Measurements from ENCODE around the gene CYP24A1. TPM values are rescaled to one million over a fixed set of nuclear protein-coding genes. Genes with fewer than 3 reads are reported as not detected.

The CYP24A1 gene
- total and polyA plus RNA-seq, 2 of the 13 experiments (the other 11 are each of a cell fraction or from before 2014, with no cell fraction given), result 9.4 to 32.7 TPM

DNA sequence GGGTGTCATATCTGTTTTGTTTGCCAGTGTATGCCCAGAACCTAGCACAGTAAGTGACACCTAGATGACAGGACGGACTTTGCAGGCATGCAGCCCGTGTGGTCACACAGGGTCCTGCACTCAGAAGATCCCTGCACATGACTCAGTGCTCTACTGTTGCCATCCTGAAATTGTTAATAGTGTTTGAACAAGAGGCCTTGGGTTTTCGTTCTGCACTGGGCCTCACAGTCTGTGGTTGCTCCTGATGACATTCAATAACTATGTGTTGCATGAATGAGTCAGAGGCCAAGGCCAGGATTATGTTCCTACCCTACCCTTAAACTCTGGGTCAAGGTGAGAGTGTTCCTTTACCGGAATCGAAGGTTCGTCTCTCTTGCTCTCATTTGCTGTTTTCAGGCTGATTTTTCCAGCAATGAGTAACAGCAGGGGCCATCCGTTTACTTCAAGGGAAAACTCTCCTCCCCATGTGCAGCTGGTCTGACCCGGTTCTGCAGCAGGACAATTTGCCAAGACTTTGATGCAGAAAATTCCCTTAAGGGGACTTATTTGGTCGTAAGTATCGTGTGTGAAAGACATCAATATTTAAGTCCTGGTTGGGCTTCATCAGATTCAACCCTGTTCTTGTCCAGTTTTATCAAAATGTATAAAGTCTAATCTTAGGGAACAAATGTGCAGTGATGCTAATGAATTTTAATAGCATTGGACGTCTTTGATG is 21.1 kb upstream of the CYP24A1 start (continued):
- TF ChIP-seq, protein P1, sequence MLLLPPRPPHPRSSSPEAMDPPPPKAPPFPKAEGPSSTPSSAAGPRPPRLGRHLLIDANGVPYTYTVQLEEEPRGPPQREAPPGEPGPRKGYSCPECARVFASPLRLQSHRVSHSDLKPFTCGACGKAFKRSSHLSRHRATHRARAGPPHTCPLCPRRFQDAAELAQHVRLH (CRISPR knock-in tag; IDR thresholded peaks at IDR 0.05; ENCODE audit: borderline replicate concordance, low read depth), result peak; percentile 92
- TF ChIP-seq CBX5 (CRISPR knock-in tag; IDR thresholded peaks at IDR 0.05; ENCODE audit: borderline replicate concordance), result peak; percentile 99
- peak; percentile 90 for TF ChIP-seq WIZ (CRISPR knock-in tag; IDR thresholded peaks at IDR 0.05)
- TF ChIP-seq SYNCRIP (IDR thresholded peaks at IDR 0.05; ENCODE audit: insufficient read depth, low read depth, low read length), result no peak
- TF ChIP-seq, protein P2, sequence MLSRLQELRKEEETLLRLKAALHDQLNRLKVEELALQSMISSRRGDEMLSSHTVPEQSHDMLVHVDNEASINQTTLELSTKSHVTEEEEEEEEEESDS (CRISPR knock-in tag; IDR thresholded peaks at IDR 0.05; ENCODE audit: borderline replicate concordance), result peak; percentile 18; the same call in 1 of the 2 replicates
- peak; percentile 96 for TF ChIP-seq SOX5 (CRISPR knock-in tag; IDR thresholded peaks at IDR 0.05; ENCODE audit: borderline replicate concordance)
- no peak for TF ChIP-seq ZFP62 (CRISPR knock-in tag; IDR thresholded peaks at IDR 0.05)
- TF ChIP-seq ZNF264 (CRISPR knock-in tag; IDR thresholded peaks at IDR 0.05), result peak; percentile 95
- TF ChIP-seq BHLHE40 (IDR thresholded peaks at IDR 0.05; ENCODE audit: low read length), result peak; percentile 87
- no peak for TF ChIP-seq ZFP41 (CRISPR knock-in tag; IDR thresholded peaks at IDR 0.05; ENCODE audit: borderline replicate concordance)
- TF ChIP-seq, protein P3, sequence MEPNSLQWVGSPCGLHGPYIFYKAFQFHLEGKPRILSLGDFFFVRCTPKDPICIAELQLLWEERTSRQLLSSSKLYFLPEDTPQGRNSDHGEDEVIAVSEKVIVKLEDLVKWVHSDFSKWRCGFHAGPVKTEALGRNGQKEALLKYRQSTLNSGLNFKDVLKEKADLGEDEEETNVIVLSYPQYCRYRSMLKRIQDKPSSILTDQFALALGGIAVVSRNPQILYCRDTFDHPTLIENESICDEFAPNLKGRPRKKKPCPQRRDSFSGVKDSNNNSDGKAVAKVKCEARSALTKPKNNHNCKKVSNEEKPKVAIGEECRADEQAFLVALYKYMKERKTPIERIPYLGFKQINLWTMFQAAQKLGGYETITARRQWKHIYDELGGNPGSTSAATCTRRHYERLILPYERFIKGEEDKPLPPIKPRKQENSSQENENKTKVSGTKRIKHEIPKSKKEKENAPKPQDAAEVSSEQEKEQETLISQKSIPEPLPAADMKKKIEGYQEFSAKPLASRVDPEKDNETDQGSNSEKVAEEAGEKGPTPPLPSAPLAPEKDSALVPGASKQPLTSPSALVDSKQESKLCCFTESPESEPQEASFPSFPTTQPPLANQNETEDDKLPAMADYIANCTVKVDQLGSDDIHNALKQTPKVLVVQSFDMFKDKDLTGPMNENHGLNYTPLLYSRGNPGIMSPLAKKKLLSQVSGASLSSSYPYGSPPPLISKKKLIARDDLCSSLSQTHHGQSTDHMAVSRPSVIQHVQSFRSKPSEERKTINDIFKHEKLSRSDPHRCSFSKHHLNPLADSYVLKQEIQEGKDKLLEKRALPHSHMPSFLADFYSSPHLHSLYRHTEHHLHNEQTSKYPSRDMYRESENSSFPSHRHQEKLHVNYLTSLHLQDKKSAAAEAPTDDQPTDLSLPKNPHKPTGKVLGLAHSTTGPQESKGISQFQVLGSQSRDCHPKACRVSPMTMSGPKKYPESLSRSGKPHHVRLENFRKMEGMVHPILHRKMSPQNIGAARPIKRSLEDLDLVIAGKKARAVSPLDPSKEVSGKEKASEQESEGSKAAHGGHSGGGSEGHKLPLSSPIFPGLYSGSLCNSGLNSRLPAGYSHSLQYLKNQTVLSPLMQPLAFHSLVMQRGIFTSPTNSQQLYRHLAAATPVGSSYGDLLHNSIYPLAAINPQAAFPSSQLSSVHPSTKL (CRISPR knock-in tag; IDR thresholded peaks at IDR 0.05), result peak; percentile 100
- TF ChIP-seq, protein P4, sequence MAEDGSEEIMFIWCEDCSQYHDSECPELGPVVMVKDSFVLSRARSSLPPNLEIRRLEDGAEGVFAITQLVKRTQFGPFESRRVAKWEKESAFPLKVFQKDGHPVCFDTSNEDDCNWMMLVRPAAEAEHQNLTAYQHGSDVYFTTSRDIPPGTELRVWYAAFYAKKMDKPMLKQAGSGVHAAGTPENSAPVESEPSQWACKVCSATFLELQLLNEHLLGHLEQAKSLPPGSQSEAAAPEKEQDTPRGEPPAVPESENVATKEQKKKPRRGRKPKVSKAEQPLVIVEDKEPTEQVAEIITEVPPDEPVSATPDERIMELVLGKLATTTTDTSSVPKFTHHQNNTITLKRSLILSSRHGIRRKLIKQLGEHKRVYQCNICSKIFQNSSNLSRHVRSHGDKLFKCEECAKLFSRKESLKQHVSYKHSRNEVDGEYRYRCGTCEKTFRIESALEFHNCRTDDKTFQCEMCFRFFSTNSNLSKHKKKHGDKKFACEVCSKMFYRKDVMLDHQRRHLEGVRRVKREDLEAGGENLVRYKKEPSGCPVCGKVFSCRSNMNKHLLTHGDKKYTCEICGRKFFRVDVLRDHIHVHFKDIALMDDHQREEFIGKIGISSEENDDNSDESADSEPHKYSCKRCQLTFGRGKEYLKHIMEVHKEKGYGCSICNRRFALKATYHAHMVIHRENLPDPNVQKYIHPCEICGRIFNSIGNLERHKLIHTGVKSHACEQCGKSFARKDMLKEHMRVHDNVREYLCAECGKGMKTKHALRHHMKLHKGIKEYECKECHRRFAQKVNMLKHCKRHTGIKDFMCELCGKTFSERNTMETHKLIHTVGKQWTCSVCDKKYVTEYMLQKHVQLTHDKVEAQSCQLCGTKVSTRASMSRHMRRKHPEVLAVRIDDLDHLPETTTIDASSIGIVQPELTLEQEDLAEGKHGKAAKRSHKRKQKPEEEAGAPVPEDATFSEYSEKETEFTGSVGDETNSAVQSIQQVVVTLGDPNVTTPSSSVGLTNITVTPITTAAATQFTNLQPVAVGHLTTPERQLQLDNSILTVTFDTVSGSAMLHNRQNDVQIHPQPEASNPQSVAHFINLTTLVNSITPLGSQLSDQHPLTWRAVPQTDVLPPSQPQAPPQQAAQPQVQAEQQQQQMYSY (CRISPR knock-in tag; IDR thresholded peaks at IDR 0.05), result no peak
- 0 out of 2 replicates have a peak, but pooled peaks have one; percentile 61 for TF ChIP-seq RELA (CRISPR knock-in tag; IDR thresholded peaks at IDR 0.05)
- TF ChIP-seq, protein P5, sequence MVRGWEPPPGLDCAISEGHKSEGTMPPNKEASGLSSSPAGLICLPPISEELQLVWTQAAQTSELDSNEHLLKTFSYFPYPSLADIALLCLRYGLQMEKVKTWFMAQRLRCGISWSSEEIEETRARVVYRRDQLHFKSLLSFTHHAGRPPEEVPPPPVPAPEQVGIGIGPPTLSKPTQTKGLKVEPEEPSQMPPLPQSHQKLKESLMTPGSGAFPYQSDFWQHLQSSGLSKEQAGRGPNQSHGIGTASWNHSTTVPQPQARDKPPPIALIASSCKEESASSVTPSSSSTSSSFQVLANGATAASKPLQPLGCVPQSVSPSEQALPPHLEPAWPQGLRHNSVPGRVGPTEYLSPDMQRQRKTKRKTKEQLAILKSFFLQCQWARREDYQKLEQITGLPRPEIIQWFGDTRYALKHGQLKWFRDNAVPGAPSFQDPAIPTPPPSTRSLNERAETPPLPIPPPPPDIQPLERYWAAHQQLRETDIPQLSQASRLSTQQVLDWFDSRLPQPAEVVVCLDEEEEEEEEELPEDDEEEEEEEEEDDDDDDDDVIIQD (CRISPR knock-in tag; IDR thresholded peaks at IDR 0.05; ENCODE audit: low read depth), result peak; percentile 97
- no peak for TF ChIP-seq RBFOX2 (IDR thresholded peaks at IDR 0.05; ENCODE audit: low read depth, low read length)
- no peak for TF ChIP-seq ZNF260 (CRISPR knock-in tag; IDR thresholded peaks at IDR 0.05; ENCODE audit: borderline replicate concordance, low read depth)
- TF ChIP-seq ZNF333 (CRISPR knock-in tag; IDR thresholded peaks at IDR 0.05; ENCODE audit: borderline replicate concordance), result no peak
- TF ChIP-seq ZNF337 (CRISPR knock-in tag; IDR thresholded peaks at IDR 0.05; ENCODE audit: borderline replicate concordance, low read depth), result no peak; the same call in 1 of the 2 replicates
- no peak for TF ChIP-seq ZFAT (CRISPR knock-in tag; conservative IDR thresholded peaks at IDR 0.05)
- peak; percentile 98 for TF ChIP-seq BCL6 (CRISPR knock-in tag; IDR thresholded peaks at IDR 0.05)
- peak; percentile 40 for TF ChIP-seq ZNF629 (CRISPR knock-in tag; conservative IDR thresholded peaks at IDR 0.05)
